Ascending aorta (tissue), 2 donors: ENCODE results near the gene TADA2A. TPM values are rescaled to one million over a fixed set of nuclear protein-coding genes. Genes with fewer than 3 reads are reported as not detected.

Experiments used
- DNase-seq, 2 donors: peaks; one replicate each; pipeline ENCODE4 v3.0.0-alpha.2; 2019; ENCODE audit warnings: low spot score in 2 of 2
- H3K27ac ChIP-seq, 2 donors: fragments of 200-600 bp; sonication (generic); one replicate each; pipeline ENCODE4 v1.5.1; 2016 to 2017; ENCODE audit warnings: mild to moderate bottlenecking in 1 of 2
- H3K27me3 ChIP-seq: fragments of 200-600 bp; sonication (generic); one replicate; pipeline ENCODE4 v1.5.1; 2017
- H3K36me3 ChIP-seq, 2 donors: fragments of 200-600 bp; sonication (generic); one replicate each; pipeline ENCODE4 v1.5.1; 2016
- H3K4me1 ChIP-seq, 2 donors: fragments of 200-600 bp; sonication (generic); one replicate each; pipeline ENCODE4 v1.5.1; 2016 to 2017; ENCODE audit warnings: mild to moderate bottlenecking in 1 of 2
- H3K4me3 ChIP-seq, 2 donors: fragments of 200-600 bp; sonication (generic); one replicate each; pipeline ENCODE4 v1.5.1; 2016 to 2017; ENCODE audit warnings: mild to moderate bottlenecking in 1 of 2
- H3K9me3 ChIP-seq, 2 donors: fragments of 200-600 bp; sonication (generic); one replicate each; pipeline ENCODE4 v1.5.1; 2016
- CTCF ChIP-seq, 3 experiments: fragments of 200-600 bp in 2 of 3; fragments of 450-650 bp in 1 of 3; sonication (generic) in 2 of 3; IDR thresholded peaks; one replicate each; pipeline ENCODE4 v1.5.1; 2016 to 2019; ENCODE audit warnings: antibody characterized with exemption in 3 of 3, mild to moderate bottlenecking in 1 of 3, moderate library complexity in 1 of 3
- intact Hi-C: fragments of 100-400 bp; cut with DNase I; formaldehyde crosslinking; loops from one replicate; pipeline ENCODE4 v1.15.1; 2023
- total RNA-seq: library from RNA; depleted of rRNA; stranded (reverse); fragments of >200 nt; gene quantifications from one replicate; pipeline ENCODE4 v1.1.0, GENCODE V29; 2016

TADA2A gene
- total RNA-seq, 1 donor from 2014 or later: 7.7 TPM

- H3K27me3 ChIP-seq: no peaks in the 10 kb centered on the region
- DNase-seq: no peak
- H3K27ac ChIP-seq: no peak overlapping the region
- H3K4me1 ChIP-seq: no peaks in the 10 kb centered on the region
- H3K36me3 ChIP-seq: peaks cover 30 to 44% of the 10 kb centered on the region in 2 donors
- no peak overlapping the region for H3K4me3 ChIP-seq
- TF ChIP-seq CTCF (IDR thresholded peaks at IDR 0.05): no peak
- no peaks in the 10 kb centered on the region for H3K9me3 ChIP-seq
- intact Hi-C loops: no loop called here
These were observed 105.9 kb downstream of the TADA2A start for GRCh38 chr17:37512442-37513068.

GRCh38 chr17:37513711-37514110, 107.0 kb downstream of the TADA2A start:
- TF ChIP-seq CTCF (IDR thresholded peaks at IDR 0.05): no peak
- Histone ChIP-seq H3K27ac (no peak overlapping the region), H3K9me3 (no peaks in the 10 kb centered on the region), H3K4me3 (no peak overlapping the region), H3K4me1 (no peaks in the 10 kb centered on the region), H3K27me3 (no peaks in the 10 kb centered on the region), H3K36me3 (peaks cover 42 to 55% of the 10 kb centered on the region in 2 donors)
- intact Hi-C loops: no loop called here
- no peak for DNase-seq

GRCh38 chr17:37516127-37516571, 109.5 kb downstream of the TADA2A start:
- intact Hi-C loops: no loop called here
- H3K27ac ChIP-seq: no peak overlapping the region
- no peak for DNase-seq
- no peaks in the 10 kb centered on the region for H3K27me3 ChIP-seq
- H3K36me3 ChIP-seq: peaks cover 61 to 80% of the 10 kb centered on the region in 2 donors
- no peaks in the 10 kb centered on the region for H3K9me3 ChIP-seq
- no peak for TF ChIP-seq CTCF (IDR thresholded peaks at IDR 0.05)
- H3K4me3 ChIP-seq: no peak overlapping the region
- no peaks in the 10 kb centered on the region for H3K4me1 ChIP-seq

- DNase-seq: no peak
- TF ChIP-seq CTCF (IDR thresholded peaks at IDR 0.05): no peak
- no peak overlapping the region for H3K27ac ChIP-seq
- no peaks in the 10 kb centered on the region for H3K27me3 ChIP-seq
- no peak overlapping the region for H3K4me3 ChIP-seq
- intact Hi-C loops: no loop called here
- no peaks in the 10 kb centered on the region for H3K4me1 ChIP-seq
- peaks cover 56 to 75% of the 10 kb centered on the region in 2 donors for H3K36me3 ChIP-seq
- no peaks in the 10 kb centered on the region for H3K9me3 ChIP-seq
These were observed 111.2 kb downstream of the TADA2A start for GRCh38 chr17:37517881-37518280.

GRCh38 chr17:37518826-37519225, 112.1 kb downstream of the TADA2A start:
- H3K9me3 ChIP-seq: no peaks in the 10 kb centered on the region
- H3K36me3 ChIP-seq: peaks cover 62 to 70% of the 10 kb centered on the region in 2 donors
- peak in 1 of 3 experiments; percentile 7 for TF ChIP-seq CTCF (IDR thresholded peaks at IDR 0.05)
- no peak for DNase-seq
- no peak overlapping the region for H3K4me3 ChIP-seq
- H3K27ac ChIP-seq: no peak overlapping the region
- no peaks in the 10 kb centered on the region for H3K4me1 ChIP-seq
- H3K27me3 ChIP-seq: no peaks in the 10 kb centered on the region
- intact Hi-C loops: no loop called here
